ENCODE results near the gene VPS39.

The VPS39 gene

GRCh38 chr15:42203891-42204290 lies 4.2 kb downstream of the VPS39 start:
- no peak for DNase-seq (ENCODE audit: insufficient read length, low spot score)
- FAIRE-seq: peak; percentile 13

DNA sequence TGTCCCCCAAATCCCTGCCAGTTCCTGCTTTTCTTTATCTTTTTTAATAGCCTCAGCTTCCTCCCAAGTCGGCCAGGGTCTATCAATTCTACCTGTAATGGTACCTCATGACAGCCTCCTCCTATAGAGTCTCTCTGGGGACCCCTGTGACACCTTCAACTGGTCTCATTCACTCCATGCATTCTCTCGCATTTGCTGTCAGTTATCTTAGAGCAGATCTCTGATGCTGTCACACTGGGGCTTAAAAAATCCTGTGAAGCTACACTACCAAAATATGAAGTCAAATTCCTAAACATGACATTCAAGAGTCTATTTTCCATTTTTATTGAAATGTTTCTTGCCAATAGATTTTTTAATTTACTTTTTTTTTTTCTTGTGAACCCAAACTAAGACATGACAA lies 5.5 kb downstream of the VPS39 start:
- no peak for FAIRE-seq
- no peak for TF ChIP-seq TAF1 (IDR thresholded peaks at IDR 0.05; ENCODE audit: low read depth, low read length)
- no peak for TF ChIP-seq PAX5 (IDR thresholded peaks at IDR 0.05; ENCODE audit: insufficient read depth, low read length, severe bottlenecking)
- TF ChIP-seq SPI1 (IDR thresholded peaks at IDR 0.05; ENCODE audit: low read depth, low read length): no peak
- no peak for TF ChIP-seq POLR2A (IDR thresholded peaks at IDR 0.05; ENCODE audit: low read depth, low read length)
- no peak for TF ChIP-seq POLR2AphosphoS5 (IDR thresholded peaks at IDR 0.05; ENCODE audit: low read depth, low read length)
- no peak for TF ChIP-seq POU2F2 (IDR thresholded peaks at IDR 0.05; ENCODE audit: low read depth, low read length)
- DNase-seq (ENCODE audit: insufficient read length, low spot score): no peak

More at GRCh38 chr15:42203891-42204290, 4.2 kb downstream of the VPS39 start:
- TF ChIP-seq POU2F2 (IDR thresholded peaks at IDR 0.05; ENCODE audit: low read depth, low read length) (no peak), TAF1 (IDR thresholded peaks at IDR 0.05; ENCODE audit: low read depth, low read length) (no peak), POLR2A (IDR thresholded peaks at IDR 0.05; ENCODE audit: low read depth, low read length) (no peak), SPI1 (IDR thresholded peaks at IDR 0.05; ENCODE audit: low read depth, low read length) (no peak), PAX5 (IDR thresholded peaks at IDR 0.05; ENCODE audit: insufficient read depth, low read length, severe bottlenecking) (no peak), POLR2AphosphoS5 (IDR thresholded peaks at IDR 0.05; ENCODE audit: low read depth, low read length) (no peak)

- DNase-seq (ENCODE audit: insufficient read length, low spot score) (no peak), FAIRE-seq (no peak)
- no peak for TF ChIP-seq PAX5 (IDR thresholded peaks at IDR 0.05; ENCODE audit: insufficient read depth, low read length, severe bottlenecking)
- TF ChIP-seq POLR2AphosphoS5 (IDR thresholded peaks at IDR 0.05; ENCODE audit: low read depth, low read length): no peak
- TF ChIP-seq POLR2A (IDR thresholded peaks at IDR 0.05; ENCODE audit: low read depth, low read length): no peak
These were observed 6.3 kb downstream of the VPS39 start for GRCh38 chr15:42201801-42202200.

DNA sequence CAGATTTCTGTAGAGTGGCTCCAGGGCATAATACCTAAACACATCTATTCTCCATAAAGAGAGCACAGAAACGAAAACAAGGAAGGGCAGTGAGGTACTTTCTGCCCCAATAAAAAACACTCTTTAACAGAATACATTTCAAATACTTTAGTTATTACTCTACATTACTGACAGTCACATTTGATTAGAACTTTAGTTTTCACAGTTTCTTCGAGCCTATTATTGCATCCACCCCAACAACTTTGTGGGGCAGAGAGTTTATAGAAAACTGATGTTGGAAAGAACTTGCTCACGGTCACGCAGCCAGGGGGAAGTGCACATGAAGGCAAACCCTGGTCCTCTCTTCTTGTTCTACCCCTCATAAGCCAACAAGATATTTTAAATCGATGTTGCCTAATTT lies 9.0 kb downstream of the VPS39 start:
- TF ChIP-seq POLR2A (IDR thresholded peaks at IDR 0.05; ENCODE audit: low read depth, low read length) (no peak), TAF1 (IDR thresholded peaks at IDR 0.05; ENCODE audit: low read depth, low read length) (no peak)
- no peak for FAIRE-seq
- no peak for DNase-seq (ENCODE audit: insufficient read length, low spot score)

GRCh38 chr15:42198516-42198915 lies 9.6 kb downstream of the VPS39 start:
- TF ChIP-seq TAF1 (IDR thresholded peaks at IDR 0.05; ENCODE audit: low read depth, low read length): no peak
- TF ChIP-seq POLR2A (IDR thresholded peaks at IDR 0.05; ENCODE audit: low read depth, low read length): no peak
- no peak for TF ChIP-seq PAX5 (IDR thresholded peaks at IDR 0.05; ENCODE audit: insufficient read depth, low read length, severe bottlenecking)
- no peak for TF ChIP-seq SPI1 (IDR thresholded peaks at IDR 0.05; ENCODE audit: low read depth, low read length)
- TF ChIP-seq POU2F2 (IDR thresholded peaks at IDR 0.05; ENCODE audit: low read depth, low read length): no peak
- no peak for TF ChIP-seq POLR2AphosphoS5 (IDR thresholded peaks at IDR 0.05; ENCODE audit: low read depth, low read length)
- no peak for FAIRE-seq
- DNase-seq (ENCODE audit: insufficient read length, low spot score): no peak

- FAIRE-seq (peak; percentile 9), DNase-seq (ENCODE audit: insufficient read length, low spot score) (no peak)
These were observed 13.6 kb downstream of the VPS39 start for GRCh38 chr15:42194513-42194912.

DNA sequence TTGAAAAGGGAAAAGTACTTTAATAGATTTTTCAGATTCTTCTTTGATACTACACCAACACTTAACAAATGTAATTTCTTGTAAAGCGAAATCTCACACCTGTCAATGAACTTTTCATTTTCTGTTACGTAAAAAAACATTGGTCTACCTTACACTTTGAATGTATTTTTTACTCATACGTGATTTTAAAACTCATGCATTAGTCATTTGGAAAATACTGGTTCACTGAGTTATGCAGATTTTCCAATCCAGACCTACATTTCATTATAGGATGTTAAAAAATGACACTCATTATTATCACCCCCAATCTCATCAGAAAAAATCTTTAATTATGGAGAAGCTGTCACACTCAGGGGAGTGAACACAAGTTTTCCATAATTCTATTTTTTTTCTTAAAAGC lies 14.7 kb downstream of the VPS39 start:
- DNase-seq (ENCODE audit: insufficient read length, low spot score): no peak
- TF ChIP-seq POU2F2 (IDR thresholded peaks at IDR 0.05; ENCODE audit: low read depth, low read length): no peak
- no peak for TF ChIP-seq POLR2A (IDR thresholded peaks at IDR 0.05; ENCODE audit: low read depth, low read length)
- no peak for TF ChIP-seq POLR2AphosphoS5 (IDR thresholded peaks at IDR 0.05; ENCODE audit: low read depth, low read length)
- no peak for TF ChIP-seq PAX5 (IDR thresholded peaks at IDR 0.05; ENCODE audit: insufficient read depth, low read length, severe bottlenecking)
- no peak for TF ChIP-seq TAF1 (IDR thresholded peaks at IDR 0.05; ENCODE audit: low read depth, low read length)
- TF ChIP-seq SPI1 (IDR thresholded peaks at IDR 0.05; ENCODE audit: low read depth, low read length): no peak
- no peak for FAIRE-seq

More at GRCh38 chr15:42194513-42194912, 13.6 kb downstream of the VPS39 start:
- no peak for TF ChIP-seq SPI1 (IDR thresholded peaks at IDR 0.05; ENCODE audit: low read depth, low read length)
- no peak for TF ChIP-seq TAF1 (IDR thresholded peaks at IDR 0.05; ENCODE audit: low read depth, low read length)
- TF ChIP-seq POLR2AphosphoS5 (IDR thresholded peaks at IDR 0.05; ENCODE audit: low read depth, low read length): no peak
- TF ChIP-seq POU2F2 (IDR thresholded peaks at IDR 0.05; ENCODE audit: low read depth, low read length): no peak
- TF ChIP-seq PAX5 (IDR thresholded peaks at IDR 0.05; ENCODE audit: insufficient read depth, low read length, severe bottlenecking): no peak
- no peak for TF ChIP-seq POLR2A (IDR thresholded peaks at IDR 0.05; ENCODE audit: low read depth, low read length)

GRCh38 chr15:42191610-42192346 lies 16.3 kb downstream of the VPS39 start:
- FAIRE-seq (peak; percentile 83), DNase-seq (ENCODE audit: insufficient read length, low spot score) (no peak)
- TF ChIP-seq POLR2AphosphoS5 (IDR thresholded peaks at IDR 0.05; ENCODE audit: low read depth, low read length) (no peak), POLR2A (IDR thresholded peaks at IDR 0.05; ENCODE audit: low read depth, low read length) (no peak), PAX5 (IDR thresholded peaks at IDR 0.05; ENCODE audit: insufficient read depth, low read length, severe bottlenecking) (peak; percentile 15)

GRCh38 chr15:42190370-42190769 lies 17.7 kb downstream of the VPS39 start:
- DNase-seq (ENCODE audit: insufficient read length, low spot score): no peak
- TF ChIP-seq POLR2AphosphoS5 (IDR thresholded peaks at IDR 0.05; ENCODE audit: low read depth, low read length) (no peak), PAX5 (IDR thresholded peaks at IDR 0.05; ENCODE audit: insufficient read depth, low read length, severe bottlenecking) (no peak), POU2F2 (IDR thresholded peaks at IDR 0.05; ENCODE audit: low read depth, low read length) (no peak), TAF1 (IDR thresholded peaks at IDR 0.05; ENCODE audit: low read depth, low read length) (no peak), SPI1 (IDR thresholded peaks at IDR 0.05; ENCODE audit: low read depth, low read length) (no peak), POLR2A (IDR thresholded peaks at IDR 0.05; ENCODE audit: low read depth, low read length) (no peak)
- FAIRE-seq: peak; percentile 76

- DNase-seq (ENCODE audit: insufficient read length, low spot score) (no peak), FAIRE-seq (no peak)
- no peak for TF ChIP-seq TAF1 (IDR thresholded peaks at IDR 0.05; ENCODE audit: low read depth, low read length)
- TF ChIP-seq PAX5 (IDR thresholded peaks at IDR 0.05; ENCODE audit: insufficient read depth, low read length, severe bottlenecking): no peak
- TF ChIP-seq POLR2A (IDR thresholded peaks at IDR 0.05; ENCODE audit: low read depth, low read length): no peak
- no peak for TF ChIP-seq POLR2AphosphoS5 (IDR thresholded peaks at IDR 0.05; ENCODE audit: low read depth, low read length)
- no peak for TF ChIP-seq SPI1 (IDR thresholded peaks at IDR 0.05; ENCODE audit: low read depth, low read length)
- no peak for TF ChIP-seq POU2F2 (IDR thresholded peaks at IDR 0.05; ENCODE audit: low read depth, low read length)
These were observed 22.3 kb downstream of the VPS39 start for GRCh38 chr15:42185801-42186200.

Data from GM12891 (cell line).